Heart left ventricle (tissue), 16 donors: ENCODE results near the gene SUSD6. TPM values are rescaled to one million over a fixed set of nuclear protein-coding genes. Genes with fewer than 3 reads are reported as not detected.

Experiments used
- ATAC-seq, 4 donors: fragments of 200-7000 bp; cut with Tn5 transposase; one replicate each; pipeline ENCODE4 v1.9.1; 2020 to 2022; ENCODE audit warnings: moderate library complexity in 4 of 4, mild to moderate bottlenecking in 3 of 4, moderate number of reproducible peaks in 1 of 4
- DNase-seq, 5 donors: peaks; one replicate each; pipeline ENCODE4 v3.0.0-alpha.2; 2020
- H3K27ac ChIP-seq, 12 donors: fragments of 200-600 bp; sonication (generic) in 4 of 12; one replicate each; pipeline versions ENCODE4 v1.5.0 to v1.8.0; 2016 to 2022; ENCODE audit warnings: mild to moderate bottlenecking in 2 of 12
- H3K27me3 ChIP-seq, 9 donors: fragments of 200-600 bp; sonication (generic) in 2 of 9; one replicate each; pipeline versions ENCODE4 v1.5.1 to v1.8.0; 2016 to 2022; ENCODE audit warnings: mild to moderate bottlenecking in 3 of 9
- H3K36me3 ChIP-seq, 9 donors: fragments of 200-600 bp; sonication (generic) in 2 of 9; one replicate each; pipeline versions ENCODE4 v1.5.0 to v1.8.0; 2018 to 2022; ENCODE audit warnings: mild to moderate bottlenecking in 2 of 9
- H3K4me1 ChIP-seq, 12 donors: fragments of 200-600 bp; sonication (generic) in 4 of 12; one replicate each; pipeline versions ENCODE4 v1.5.0 to v1.8.0; 2016 to 2022; ENCODE audit warnings: mild to moderate bottlenecking in 3 of 12
- H3K4me3 ChIP-seq, 12 donors: fragments of 200-600 bp; sonication (generic) in 4 of 12; one replicate each; pipeline versions ENCODE4 v1.5.0 to v1.8.0; 2017 to 2022; ENCODE audit warnings: mild to moderate bottlenecking in 9 of 12, moderate library complexity in 4 of 12
- H3K9me3 ChIP-seq, 12 donors: fragments of 200-600 bp; sonication (generic) in 4 of 12; one replicate each; pipeline versions ENCODE4 v1.5.0 to v1.8.0; 2016 to 2022; ENCODE audit warnings: mild to moderate bottlenecking in 1 of 12
- POLR2A ChIP-seq, 2 donors: fragments of 450-650 bp; IDR thresholded peaks; one replicate each; pipeline ENCODE4 v1.6.1; 2017; ENCODE audit warnings: antibody characterized with exemption in 2 of 2, mild to moderate bottlenecking in 2 of 2, moderate library complexity in 2 of 2
- WGBS, 4 donors: extraction: QIAGEN DNeasy Blood & Tissue Kit in 2 of 4; methylation state at CpG; one replicate each; pipeline versions ENCODE4 v1.1.5 to v1.1.7; 2013 to 2018; 5-methylcytosine and 5-hydroxymethylcytosine counted together
- intact Hi-C, 10 donors: fragments of 100-400 bp; cut with DNase I; formaldehyde crosslinking; loops; one replicate each; pipeline versions ENCODE4 v1.11.1 to v1.14.2; 2022
- polyA plus RNA-seq, 2 donors: library from polyadenylated mRNA; stranded (reverse); fragments of 200-250 nt; gene quantifications; one replicate each; pipeline ENCODE4 v1.2.3, GENCODE V29; 2013
- total RNA-seq, 9 donors: library from RNA; depleted of rRNA in 2 of 9; stranded (reverse); fragments of >200 nt in 2 of 9; fragmentation: NEBNext Ultra II Directional in 3 of 9; extraction: Animal tissue kit (Norgen Biotek cat#: 25700) in 3 of 9; gene quantifications; one replicate each; pipeline versions ENCODE4 v1.1.0 to v1.2.4, GENCODE V29; 2016 to 2023
- TF ChIP-seq, protein P1 (sequence below), 12 donors: fragments of 200-600 bp; sonication (generic) in 4 of 12; IDR thresholded peaks; one replicate each; pipeline versions ENCODE4 v1.5.0 to v1.8.0; 2018 to 2022; ENCODE audit warnings: antibody characterized with exemption in 12 of 12, mild to moderate bottlenecking in 5 of 12
- donor health status: ischemic (EF 13 %, LVEDD 7.1; RV severe dilation, severe dysfunction).
- donor health status: healthy with polysubstance abuse.
- donor health status: DM: no; HTN: yes; CAD: no.
- donor health status: DM: no; HTN: no; CAD: no.
- donor health status: ischemic (EF 25% LVEDD 6.9; RV normal size, moderate dysfunction).
- donor health status: ischemic (EF 25% LVEDD 5.7; RV mildly dilated, moderate dysfunction).
- donor health status: healthy.
- donor health status: DM: yes; HTN: yes; CAD: no.
- donor health status: ischemic (EF 35%, LVEDD 5.7; RV mildly dilated, moderate dysfunction).
- donor health status: nonischemic (EF 11% LVEDD 7.7; RV severe dilation, severe dysfunction).
- donor health status: DM: yes; HTN: yes; CAD: no.
- donor health status: PGD.
- donor health status: ischemic (EF 29% LVEDD 5.4; RV normal size, mild dysfunction).
- donor health status: nonischemic (EF 23%, LVEDD 6.1; RV moderate dilation, normal function).

Gene SUSD6
- total and polyA plus RNA-seq, 11 donors: 5.8 to 49.2 (median 24.5) TPM

DNA sequence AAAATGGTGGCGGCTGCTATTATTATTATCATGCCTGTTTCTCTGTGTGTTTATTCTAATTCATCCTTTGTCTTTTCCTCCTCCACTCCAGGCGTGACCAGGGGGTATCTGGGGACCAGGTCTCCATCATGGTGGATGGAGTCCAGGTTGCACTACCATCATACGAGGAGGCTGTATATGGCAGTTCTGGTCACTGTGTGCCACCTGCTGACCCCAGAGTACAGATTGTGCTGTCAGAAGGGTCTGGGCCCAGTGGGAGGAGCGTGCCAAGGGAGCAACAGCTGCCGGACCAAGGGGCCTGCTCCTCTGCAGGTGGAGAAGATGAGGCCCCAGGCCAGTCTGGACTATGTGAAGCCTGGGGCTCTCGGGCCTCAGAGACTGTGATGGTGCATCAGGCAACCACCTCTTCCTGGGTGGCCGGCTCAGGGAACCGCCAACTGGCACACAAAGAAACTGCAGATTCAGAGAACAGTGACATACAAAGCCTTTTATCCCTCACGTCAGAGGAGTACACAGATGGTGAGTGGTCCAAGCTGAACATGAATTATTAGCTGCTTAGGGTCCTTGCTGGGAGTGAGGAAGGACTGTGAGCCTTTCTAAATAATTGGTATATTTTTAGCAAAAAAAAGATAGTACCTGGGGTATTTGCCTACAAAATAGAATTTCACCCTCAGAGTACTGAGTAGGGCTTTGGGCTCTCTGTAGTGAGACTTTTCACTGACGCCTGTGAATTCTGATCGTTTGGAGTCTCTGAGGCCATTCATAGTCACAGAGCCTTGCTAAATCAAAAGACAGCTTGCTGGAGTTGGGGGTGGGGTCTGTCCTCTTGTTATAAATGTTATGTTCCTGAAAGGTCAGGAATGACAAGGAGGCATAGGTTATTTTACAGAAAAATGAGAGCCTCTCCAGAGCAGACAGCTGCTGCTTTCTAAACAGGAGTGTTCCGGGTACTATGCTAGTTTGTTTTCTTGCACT, 97.5 kb downstream of the SUSD6 start:
- Histone ChIP-seq H3K27ac (peak overlapping the region in 1 of 12 donors; percentile 88), H3K36me3 (peaks cover 0 to 95% (median 63%) of the 10 kb centered on the region in 9 donors), H3K4me3 (no peak overlapping the region), H3K9me3 (no peaks in the 10 kb centered on the region), H3K27me3 (no peaks in the 10 kb centered on the region), H3K4me1 (peaks cover 12 to 89% (median 44%) of the 10 kb centered on the region in 12 donors)
- whole genome bisulfite sequencing, 4 donors: 84 to 86% (median 85%) methylated on average over 12 of the region's 12 CpGs
- no peak for ATAC-seq
- no peak for DNase-seq
- intact Hi-C loops: no loop called here
- TF ChIP-seq, protein P1, sequence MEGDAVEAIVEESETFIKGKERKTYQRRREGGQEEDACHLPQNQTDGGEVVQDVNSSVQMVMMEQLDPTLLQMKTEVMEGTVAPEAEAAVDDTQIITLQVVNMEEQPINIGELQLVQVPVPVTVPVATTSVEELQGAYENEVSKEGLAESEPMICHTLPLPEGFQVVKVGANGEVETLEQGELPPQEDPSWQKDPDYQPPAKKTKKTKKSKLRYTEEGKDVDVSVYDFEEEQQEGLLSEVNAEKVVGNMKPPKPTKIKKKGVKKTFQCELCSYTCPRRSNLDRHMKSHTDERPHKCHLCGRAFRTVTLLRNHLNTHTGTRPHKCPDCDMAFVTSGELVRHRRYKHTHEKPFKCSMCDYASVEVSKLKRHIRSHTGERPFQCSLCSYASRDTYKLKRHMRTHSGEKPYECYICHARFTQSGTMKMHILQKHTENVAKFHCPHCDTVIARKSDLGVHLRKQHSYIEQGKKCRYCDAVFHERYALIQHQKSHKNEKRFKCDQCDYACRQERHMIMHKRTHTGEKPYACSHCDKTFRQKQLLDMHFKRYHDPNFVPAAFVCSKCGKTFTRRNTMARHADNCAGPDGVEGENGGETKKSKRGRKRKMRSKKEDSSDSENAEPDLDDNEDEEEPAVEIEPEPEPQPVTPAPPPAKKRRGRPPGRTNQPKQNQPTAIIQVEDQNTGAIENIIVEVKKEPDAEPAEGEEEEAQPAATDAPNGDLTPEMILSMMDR (IDR thresholded peaks at IDR 0.05): peak in 2 of 12 donors; percentile 12 to 14
- no peak for TF ChIP-seq POLR2A (IDR thresholded peaks at IDR 0.05)

DNA sequence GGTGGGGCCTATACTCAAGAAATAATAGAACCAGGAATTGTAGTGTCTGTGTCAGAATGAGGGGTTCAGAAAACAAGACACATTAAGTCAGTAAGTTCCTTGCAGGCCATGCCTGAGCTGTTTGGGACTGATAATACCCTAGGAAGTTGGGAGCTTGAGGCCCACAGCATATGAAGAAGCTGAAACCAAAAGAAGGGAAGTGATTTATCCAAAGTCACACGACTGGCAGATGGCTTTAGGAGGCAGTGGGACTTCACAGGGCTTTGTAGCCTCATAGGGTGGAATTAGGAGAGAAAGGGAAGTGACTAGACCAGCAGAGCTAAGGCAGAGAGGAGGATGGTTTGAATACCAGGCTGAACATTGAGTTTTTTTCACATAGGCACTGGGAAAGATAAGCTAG, 99.0 kb downstream of the SUSD6 start:
- intact Hi-C loops: loop anchor here in 6 of 10 donors (5.0 to 10.0 kb wide), 4 partner anchors 38 to 98 kb away; partner anchors contain the start of gene SUSD6 (in 1 of the 6)
- 60 to 71% (median 65%) methylated on average over 1 of the region's 1 CpG for WGBS, 4 donors
- Histone ChIP-seq H3K4me1 (peaks cover 15 to 88% (median 44%) of the 10 kb centered on the region in 12 donors), H3K27me3 (no peaks in the 10 kb centered on the region), H3K4me3 (no peak overlapping the region), H3K27ac (peak overlapping the region in 8 of 12 donors; percentile 72 to 88 (median 76)), H3K36me3 (peaks cover 0 to 88% (median 54%) of the 10 kb centered on the region in 9 donors), H3K9me3 (no peaks in the 10 kb centered on the region)
- DNase-seq (no peak), ATAC-seq (peak in 2 of 4 donors; percentile 16 to 22)
- no peak for TF ChIP-seq POLR2A (IDR thresholded peaks at IDR 0.05)
- TF ChIP-seq, protein P1 (IDR thresholded peaks at IDR 0.05): no peak

DNA sequence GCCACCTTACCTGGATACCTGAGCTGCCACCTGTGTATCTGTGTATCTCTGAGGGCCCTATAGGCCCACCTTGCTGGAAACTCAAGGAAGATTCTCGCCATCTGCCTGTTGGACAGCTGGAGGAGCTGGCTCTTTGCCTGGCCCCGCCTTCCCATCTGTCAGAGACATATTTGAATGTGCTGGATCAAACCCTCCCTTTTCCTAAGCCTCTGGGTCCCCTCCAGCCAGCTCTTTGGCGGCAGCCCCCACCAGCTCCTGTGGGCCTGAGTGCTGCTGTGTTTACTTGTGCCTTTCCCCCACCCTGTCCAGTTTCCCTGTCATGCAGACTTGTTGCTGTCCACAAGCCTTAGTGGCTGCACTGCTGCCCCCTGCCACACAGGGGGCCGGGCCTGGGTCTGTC, 99.7 kb downstream of the SUSD6 start:
- Histone ChIP-seq H3K9me3 (no peaks in the 10 kb centered on the region), H3K36me3 (peaks cover 0 to 81% (median 47%) of the 10 kb centered on the region in 9 donors), H3K27ac (peak overlapping the region; percentile 7 to 88 (median 73)), H3K4me3 (no peak overlapping the region), H3K27me3 (no peaks in the 10 kb centered on the region), H3K4me1 (peaks cover 15 to 88% (median 43%) of the 10 kb centered on the region in 12 donors)
- DNase-seq (peak; percentile 71 to 88 (median 74)), ATAC-seq (peak in 3 of 4 donors; percentile 9 to 50 (median 41))
- WGBS, 4 donors: 35 to 47% (median 41%) methylated on average over 4 of the region's 4 CpGs
- TF ChIP-seq, protein P1 (IDR thresholded peaks at IDR 0.05): no peak
- no peak for TF ChIP-seq POLR2A (IDR thresholded peaks at IDR 0.05)
- intact Hi-C loops: loop anchor here in 6 of 10 donors (5.0 to 10.0 kb wide), 4 partner anchors 39 to 99 kb away; partner anchors contain the start of gene SUSD6 (in 1 of the 6)

DNA sequence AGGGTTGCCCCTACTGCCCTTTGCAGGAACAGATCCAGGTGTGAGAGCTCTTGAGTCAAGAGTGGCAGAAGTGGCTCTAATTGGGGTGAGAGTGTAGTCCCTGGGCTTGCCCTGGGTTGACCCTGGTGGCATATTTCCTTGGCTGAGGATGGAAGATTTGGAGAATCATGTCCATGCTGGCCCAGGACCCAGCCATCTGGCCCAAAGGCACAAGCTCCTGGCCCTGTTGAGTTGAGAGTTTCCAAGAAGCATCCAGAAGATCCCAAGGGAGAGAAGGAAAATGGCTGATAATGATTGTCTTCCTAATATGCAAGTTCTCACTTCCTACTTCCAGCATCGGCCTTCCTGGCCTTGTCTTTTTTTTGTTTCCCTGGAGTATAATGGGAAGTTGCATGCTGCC, 100.1 kb downstream of the SUSD6 start:
- DNase-seq (peak in 2 of 5 donors; percentile 31 to 64), ATAC-seq (peak in 2 of 4 donors; percentile 1 to 7)
- WGBS, 4 donors: 20 to 50% (median 37%) methylated on average over 1 of the region's 1 CpG
- no peak overlapping the region for H3K4me3 ChIP-seq
- no peaks in the 10 kb centered on the region for H3K9me3 ChIP-seq
- intact Hi-C loops: loop anchor here in 6 of 10 donors (5.0 to 10.0 kb wide), 4 partner anchors 39 to 99 kb away; partner anchors contain the start of gene SUSD6 (in 1 of the 6)
- H3K4me1 ChIP-seq: peaks cover 15 to 91% (median 46%) of the 10 kb centered on the region in 12 donors
- TF ChIP-seq POLR2A (IDR thresholded peaks at IDR 0.05): no peak
- TF ChIP-seq, protein P1 (IDR thresholded peaks at IDR 0.05): no peak
- peaks cover 0 to 77% (median 43%) of the 10 kb centered on the region in 9 donors for H3K36me3 ChIP-seq
- peak overlapping the region; percentile 7 to 88 (median 73) for H3K27ac ChIP-seq
- H3K27me3 ChIP-seq: no peaks in the 10 kb centered on the region
